Spleen (tissue), 11 donors: ENCODE measurements around the gene TMEM270. TPM values are rescaled to one million over a fixed set of nuclear protein-coding genes. Genes with fewer than 3 reads are reported as not detected.
"Not testable (repeated sequence)": the region's sequence is repeated elsewhere in the genome, so short reads cannot be mapped to it uniquely, and the experiment has no call there.

Experiments
- DNase-seq: peaks from one replicate; pipeline ENCODE4 v3.0.0-alpha.2; 2020
- H3K27ac ChIP-seq, 8 donors: fragments of 200-600 bp; sonication (generic) in 7 of 8; 1 replicate in 4 of 8; 2 replicates in 4 of 8; pipeline versions ENCODE4 v1.5.0 to v1.8.0; 2016 to 2021; ENCODE audit warnings: inconsistent platforms in 4 of 8, mild to moderate bottlenecking in 4 of 8, moderate library complexity in 1 of 8
- H3K27me3 ChIP-seq, 7 donors: fragments of 200-600 bp; sonication (generic) in 6 of 7; replicated peaks in 1 of 7; 1 replicate in 4 of 7; 2 replicates in 3 of 7; pipeline versions ENCODE4 v1.5.0 to v1.8.0; 2016 to 2021; ENCODE audit warnings: inconsistent platforms in 3 of 7, mild to moderate bottlenecking in 1 of 7
- H3K36me3 ChIP-seq, 6 donors: fragments of 200-600 bp; sonication (generic) in 5 of 6; 1 replicate in 4 of 6; 2 replicates in 2 of 6; pipeline versions ENCODE4 v1.5.0 to v1.8.0; 2016 to 2021; ENCODE audit warnings: inconsistent platforms in 2 of 6
- H3K4me1 ChIP-seq, 6 donors: fragments of 200-600 bp; sonication (generic) in 5 of 6; 1 replicate in 3 of 6; 2 replicates in 3 of 6; pipeline versions ENCODE4 v1.5.0 to v1.8.0; 2016 to 2021; ENCODE audit warnings: inconsistent platforms in 3 of 6
- H3K4me3 ChIP-seq, 8 donors: fragments of 200-600 bp; sonication (generic) in 7 of 8; 1 replicate in 4 of 8; 2 replicates in 4 of 8; pipeline versions ENCODE4 v1.5.0 to v1.8.0; 2016 to 2021; ENCODE audit warnings: inconsistent platforms in 4 of 8, mild to moderate bottlenecking in 4 of 8, moderate library complexity in 2 of 8
- H3K9me3 ChIP-seq, 8 donors: fragments of 200-600 bp; sonication (generic) in 7 of 8; 1 replicate in 4 of 8; 2 replicates in 4 of 8; pipeline versions ENCODE4 v1.5.0 to v1.8.0; 2016 to 2021; ENCODE audit warnings: inconsistent platforms in 4 of 8
- POLR2A ChIP-seq, 3 donors: fragments of 450-650 bp; IDR thresholded peaks; one replicate each; pipeline ENCODE4 v1.5.1; 2017; ENCODE audit warnings: antibody characterized with exemption in 3 of 3, mild to moderate bottlenecking in 1 of 3
- POLR2AphosphoS5 ChIP-seq, 3 donors: sonication (generic); formaldehyde crosslinking; IDR thresholded peaks; one replicate each; pipeline ENCODE4 v1.5.1; 2017; ENCODE audit warnings: antibody characterized with exemption in 3 of 3
- WGBS, 5 donors: extraction: QIAGEN DNeasy Blood & Tissue Kit in 3 of 5; methylation state at CpG; one replicate each; pipeline versions ENCODE4 v1.1.5 to v1.1.7; 2013 to 2018; 5-methylcytosine and 5-hydroxymethylcytosine counted together
- intact Hi-C: fragments of 100-400 bp; cut with DNase I; formaldehyde crosslinking; loops from one replicate; pipeline ENCODE4 v1.15.0; 2023; ENCODE audit warnings: low total_unique reads
- polyA plus RNA-seq, 3 donors: library from polyadenylated mRNA; stranded (reverse); fragments of 200-250 nt; gene quantifications; one replicate each; pipeline ENCODE4 v1.2.1, GENCODE V29; 2013
- total RNA-seq, 7 donors: library from RNA; depleted of rRNA in 3 of 7; stranded (reverse); fragments of >200 nt in 3 of 7; fragmentation: NEBNext Ultra II Directional in 4 of 7; extraction: Animal tissue kit (Norgen Biotek cat#: 25700) in 4 of 7; gene quantifications; one replicate each; pipeline versions ENCODE4 v1.1.0 to v1.2.1, GENCODE V29; 2016 to 2021
- TF ChIP-seq, protein P1 (sequence below), 11 experiments: fragments of 200-600 bp in 7 of 11; fragments of 450-650 bp in 4 of 11; sonication (generic) in 4 of 11; IDR thresholded peaks in 8 of 11; conservative IDR thresholded peaks in 3 of 11; 1 replicate in 7 of 11; 2 replicates in 4 of 11; pipeline versions ENCODE4 v1.4.0 to v1.8.0; 2016 to 2021; ENCODE audit warnings: antibody characterized with exemption in 11 of 11, inconsistent platforms in 4 of 11, mild to moderate bottlenecking in 1 of 11
- donor health status: healthy with polysubstance abuse.
- donor health status: DM: no; HTN: no; CAD: no; lungs with moderate emphysema.
- donor health status: DM: no; HTN: no; CAD: no.
- donor health status: Bipolar disorder and iron deficiency.
- donor health status: healthy.
- donor health status: DM: no; HTN: no; CAD: no.
- donor health status: DM: yes; HTN: yes; CAD: no.

TMEM270 gene
- total and polyA plus RNA-seq, 10 donors, result not detected

DNA sequence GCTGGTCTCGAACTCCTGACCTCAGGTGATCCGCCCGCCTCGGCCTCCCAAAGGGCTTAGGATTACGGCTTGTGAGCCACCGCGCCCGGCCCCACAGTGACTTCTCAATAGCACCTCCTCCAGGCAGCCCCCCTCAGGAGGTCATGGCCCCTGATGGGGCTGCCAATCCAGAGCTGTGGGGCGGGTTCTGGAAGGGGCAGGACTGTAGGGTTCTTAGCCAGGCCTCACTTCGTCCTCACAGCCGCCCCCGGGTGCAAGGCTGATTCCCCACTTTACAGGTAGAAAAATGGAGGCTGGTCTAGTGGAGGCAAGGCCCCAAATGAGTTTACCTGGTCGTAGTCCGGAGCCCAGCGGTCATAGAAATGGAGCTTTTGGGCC, 19.3 kb upstream of the TMEM270 start:
- Histone ChIP-seq H3K27ac (peak overlapping the region in 5 of 8 donors; percentile 67 to 82 (median 75)), H3K4me3 (peak overlapping the region; percentile 28 to 76 (median 52)), H3K36me3 (no peaks in the 10 kb centered on the region), H3K27me3 (no peaks in the 10 kb centered on the region), H3K9me3 (no peaks in the 10 kb centered on the region), H3K4me1 (peaks cover 0 to 50% (median 32%) of the 10 kb centered on the region in 6 donors)
- TF ChIP-seq POLR2A (IDR thresholded peaks at IDR 0.05) (no peak), POLR2AphosphoS5 (IDR thresholded peaks at IDR 0.05) (no peak)
- TF ChIP-seq, protein P1, sequence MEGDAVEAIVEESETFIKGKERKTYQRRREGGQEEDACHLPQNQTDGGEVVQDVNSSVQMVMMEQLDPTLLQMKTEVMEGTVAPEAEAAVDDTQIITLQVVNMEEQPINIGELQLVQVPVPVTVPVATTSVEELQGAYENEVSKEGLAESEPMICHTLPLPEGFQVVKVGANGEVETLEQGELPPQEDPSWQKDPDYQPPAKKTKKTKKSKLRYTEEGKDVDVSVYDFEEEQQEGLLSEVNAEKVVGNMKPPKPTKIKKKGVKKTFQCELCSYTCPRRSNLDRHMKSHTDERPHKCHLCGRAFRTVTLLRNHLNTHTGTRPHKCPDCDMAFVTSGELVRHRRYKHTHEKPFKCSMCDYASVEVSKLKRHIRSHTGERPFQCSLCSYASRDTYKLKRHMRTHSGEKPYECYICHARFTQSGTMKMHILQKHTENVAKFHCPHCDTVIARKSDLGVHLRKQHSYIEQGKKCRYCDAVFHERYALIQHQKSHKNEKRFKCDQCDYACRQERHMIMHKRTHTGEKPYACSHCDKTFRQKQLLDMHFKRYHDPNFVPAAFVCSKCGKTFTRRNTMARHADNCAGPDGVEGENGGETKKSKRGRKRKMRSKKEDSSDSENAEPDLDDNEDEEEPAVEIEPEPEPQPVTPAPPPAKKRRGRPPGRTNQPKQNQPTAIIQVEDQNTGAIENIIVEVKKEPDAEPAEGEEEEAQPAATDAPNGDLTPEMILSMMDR (IDR thresholded peaks at IDR 0.05 in 8 of 11, conservative IDR thresholded peaks at IDR 0.05 in 3 of 11), result no peak
- 46 to 86% (median 80%) methylated on average over 9 to 15 of the region's 15 CpGs for WGBS, 5 donors
- intact Hi-C loops, result no loop called here
- no peak for DNase-seq

DNA sequence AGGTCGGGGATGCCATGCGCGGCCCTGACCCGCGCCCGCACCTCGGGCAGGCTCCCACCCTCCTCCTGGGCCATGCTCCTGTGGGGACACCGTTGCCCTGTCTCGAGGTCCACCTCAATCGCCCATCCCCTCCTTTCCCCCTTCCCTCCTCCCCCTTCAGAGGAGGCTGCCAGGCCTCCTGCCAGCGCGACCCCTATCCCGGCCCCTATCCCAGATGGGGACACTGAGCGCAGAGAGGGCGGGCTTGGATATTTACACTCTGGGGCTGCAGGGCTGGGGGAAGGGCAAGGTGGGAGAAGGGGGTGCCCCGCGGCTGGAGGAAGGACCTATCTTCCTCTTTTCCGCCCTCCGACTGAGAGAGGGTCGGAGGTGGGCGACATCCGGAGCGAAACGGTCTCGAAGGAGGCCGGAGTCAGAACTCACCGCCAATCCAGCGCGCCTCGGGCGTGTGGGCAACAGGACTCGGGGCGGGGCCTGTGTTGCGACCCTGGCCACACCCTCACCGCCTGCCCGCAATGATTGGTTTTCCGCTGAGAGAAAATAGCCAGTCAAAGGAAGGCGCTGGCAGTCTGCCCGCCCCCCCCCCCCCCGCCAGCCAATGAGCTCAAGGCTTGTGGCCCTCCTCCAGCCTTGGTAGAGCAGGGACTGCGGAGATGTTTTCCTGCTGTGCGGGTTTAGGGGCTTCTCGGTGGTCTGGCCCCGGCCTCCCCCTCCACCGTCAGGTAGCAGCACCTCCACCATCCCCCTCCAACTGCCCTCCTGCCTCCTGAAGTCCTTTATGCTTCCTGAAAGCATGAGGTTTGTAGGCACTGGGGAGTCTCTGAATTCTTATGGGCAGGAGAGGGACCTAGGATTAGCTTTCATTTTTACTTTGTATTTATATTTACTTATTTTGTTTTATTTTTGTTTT, 18.6 kb upstream of the TMEM270 start, which contains the start of gene METTL27:
METTL27 (minus strand) TSS at position 450 of the 910 bp plus-strand sequence; CDS start at position 74, 376 bp downstream.
- no peaks in the 10 kb centered on the region for H3K9me3 ChIP-seq
- intact Hi-C loops, result no loop called here
- TF ChIP-seq, protein P1 (IDR thresholded peaks at IDR 0.05 in 8 of 11, conservative IDR thresholded peaks at IDR 0.05 in 3 of 11), result no peak
- peak; percentile 74 to 89 (median 81) for TF ChIP-seq POLR2AphosphoS5 (IDR thresholded peaks at IDR 0.05)
- peak in 1 of 3 donors; percentile 42 for TF ChIP-seq POLR2A (IDR thresholded peaks at IDR 0.05)
- H3K4me1 ChIP-seq, result peaks cover 0 to 50% (median 32%) of the 10 kb centered on the region in 6 donors
- H3K27ac ChIP-seq, result peak within 1 kb of the TSS in 7 of 8 donors; percentile 46 to 82 (median 71)
- peak; percentile 95 for DNase-seq
- WGBS, 5 donors, result 4 to 18% (median 13%) methylated on average over 23 to 43 of the region's 45 CpGs
- no peaks in the 10 kb centered on the region for H3K36me3 ChIP-seq
- no peaks in the 10 kb centered on the region for H3K27me3 ChIP-seq
- H3K4me3 ChIP-seq, result peak within 1 kb of the TSS; percentile 28 to 76 (median 52)

DNA sequence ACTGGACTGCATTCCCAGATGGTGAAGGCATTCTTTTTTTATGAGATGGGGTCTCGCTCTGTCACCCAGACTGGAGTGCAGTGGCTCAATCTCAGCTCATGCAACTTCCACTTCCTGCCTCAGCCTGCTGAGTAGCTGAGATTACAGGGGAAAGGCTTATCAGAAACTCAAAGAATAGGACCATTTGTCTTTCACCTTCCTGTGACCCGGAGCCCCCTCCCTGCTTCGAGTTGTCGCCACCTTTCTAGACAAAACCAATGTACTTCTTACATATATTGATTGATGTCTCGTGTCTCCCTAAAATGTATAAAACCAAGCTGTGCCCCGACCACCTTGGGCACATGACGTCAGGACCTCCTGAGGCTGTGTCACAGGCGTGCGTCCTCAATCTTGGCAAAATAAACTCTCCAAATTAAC, 16.8 kb upstream of the TMEM270 start:
- Histone ChIP-seq H3K9me3 (no peaks in the 10 kb centered on the region), H3K4me1 (peaks cover 0 to 50% (median 32%) of the 10 kb centered on the region in 6 donors), H3K36me3 (no peaks in the 10 kb centered on the region), H3K4me3 (no peak overlapping the region), H3K27me3 (no peaks in the 10 kb centered on the region), H3K27ac (no peak overlapping the region)
- DNase-seq, result no peak
- TF ChIP-seq POLR2AphosphoS5 (IDR thresholded peaks at IDR 0.05), result no peak
- TF ChIP-seq, protein P1 (IDR thresholded peaks at IDR 0.05 in 8 of 11, conservative IDR thresholded peaks at IDR 0.05 in 3 of 11), result no peak
- intact Hi-C loops, result no loop called here
- WGBS, 5 donors, result 11 to 26% (median 16%) methylated on average over 9 of the region's 9 CpGs

GRCh38 chr7:73844848-73845460, 16.0 kb upstream of the TMEM270 start:
- Histone ChIP-seq H3K4me3 (no peak overlapping the region), H3K4me1 (peaks cover 0 to 50% (median 32%) of the 10 kb centered on the region in 6 donors), H3K27me3 (no peaks in the 10 kb centered on the region), H3K9me3 (no peaks in the 10 kb centered on the region), H3K27ac (no peak overlapping the region), H3K36me3 (no peaks in the 10 kb centered on the region)
- DNase-seq, result no peak
- TF ChIP-seq, protein P1 (IDR thresholded peaks at IDR 0.05 in 8 of 11, conservative IDR thresholded peaks at IDR 0.05 in 3 of 11), result no peak
- TF ChIP-seq POLR2AphosphoS5 (IDR thresholded peaks at IDR 0.05) (no peak), POLR2A (IDR thresholded peaks at IDR 0.05) (no peak)
- 80 to 87% (median 84%) methylated on average over 13 of the region's 13 CpGs for WGBS, 5 donors
- intact Hi-C loops, result no loop called here

DNA sequence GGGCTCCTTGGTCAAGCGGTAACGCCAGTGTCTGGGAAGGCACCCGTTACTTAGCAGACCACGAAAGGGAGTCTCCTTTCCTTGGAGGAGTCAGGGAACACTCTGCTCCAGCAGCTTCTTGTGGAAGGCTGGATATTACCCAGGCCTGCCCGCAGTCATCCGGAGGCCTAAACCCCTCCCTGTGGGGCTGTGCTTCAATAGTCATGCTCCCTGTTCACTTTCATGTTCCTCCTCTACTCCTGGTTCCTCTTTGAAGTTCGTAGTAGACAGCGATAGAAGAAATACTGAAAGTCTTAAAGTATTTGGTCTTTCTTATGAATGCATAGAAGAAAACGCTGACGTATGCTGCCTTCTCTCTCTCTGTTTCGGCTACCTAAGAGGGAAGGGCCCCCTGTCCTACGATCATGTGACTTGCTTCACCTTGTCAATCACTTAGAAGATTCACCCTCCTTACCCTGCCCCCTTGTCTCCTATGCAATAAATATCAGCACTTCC, 15.2 kb upstream of the TMEM270 start:
- 46 to 54% (median 47%) methylated on average over 12 of the region's 12 CpGs for WGBS, 5 donors
- intact Hi-C loops, DNase-seq, H3K36me3 ChIP-seq, H3K9me3 ChIP-seq, H3K27me3 ChIP-seq, H3K4me3 ChIP-seq: not testable (repeated sequence)
- Histone ChIP-seq H3K27ac (peak overlapping the region in 4 of 8 donors; percentile 26 to 56 (median 51)), H3K4me1 (peaks cover 0 to 50% (median 32%) of the 10 kb centered on the region in 6 donors)
